ENCODE results near the gene GDF9. TPM values are rescaled to one million over a fixed set of nuclear protein-coding genes. Genes with fewer than 3 reads are reported as not detected.

Gene GDF9
- polyA plus RNA-seq, 4 donors: 1.7 to 2.3 (median 1.9) TPM

GRCh38 chr5:132822650-132823480, 43.4 kb downstream of the GDF9 start:
- no peak for DNase-seq (ENCODE audit: low read depth in 4 of 4, low spot score in 3 of 4)

GRCh38 chr5:132821791-132822190, 44.5 kb downstream of the GDF9 start:
- no peak for DNase-seq (ENCODE audit: low read depth in 4 of 4, low spot score in 3 of 4)

GRCh38 chr5:132821350-132821749, 44.9 kb downstream of the GDF9 start:
- no peak for DNase-seq (ENCODE audit: low read depth in 4 of 4, low spot score in 3 of 4)

GRCh38 chr5:132820162-132820754, 46.0 kb downstream of the GDF9 start:
- peak in 3 of 4 donors; percentile 85 to 90 (median 88) for DNase-seq (ENCODE audit: low read depth in 4 of 4, low spot score in 3 of 4)

- DNase-seq (ENCODE audit: low read depth in 4 of 4, low spot score in 3 of 4): no peak
Measured at GRCh38 chr5:132819468-132819867, 46.8 kb downstream of the GDF9 start.

- no peak for DNase-seq (ENCODE audit: low read depth in 4 of 4, low spot score in 3 of 4)
Measured at GRCh38 chr5:132817011-132817410, 49.3 kb downstream of the GDF9 start.

GRCh38 chr5:132816554-132816953, 49.7 kb downstream of the GDF9 start:
- DNase-seq (ENCODE audit: low read depth in 4 of 4, low spot score in 3 of 4): no peak

GRCh38 chr5:132816083-132816482, 50.2 kb downstream of the GDF9 start:
- no peak for DNase-seq (ENCODE audit: low read depth in 4 of 4, low spot score in 3 of 4)

- no peak for DNase-seq (ENCODE audit: low read depth in 4 of 4, low spot score in 3 of 4)
Measured at GRCh38 chr5:132815454-132815853, 50.8 kb downstream of the GDF9 start.

- DNase-seq (ENCODE audit: low read depth in 4 of 4, low spot score in 3 of 4): no peak
Measured at GRCh38 chr5:132814503-132815294, 51.6 kb downstream of the GDF9 start.

GRCh38 chr5:132813599-132814502, 52.4 kb downstream of the GDF9 start:
- no peak for DNase-seq (ENCODE audit: low read depth in 4 of 4, low spot score in 3 of 4)

GRCh38 chr5:132812781-132813598, 53.3 kb downstream of the GDF9 start, which contains the start of gene SOWAHA:
SOWAHA (plus strand) TSS chr5:132813302; CDS start chr5:132813622, 320 bp downstream.
- DNase-seq (ENCODE audit: low read depth in 4 of 4, low spot score in 3 of 4): no peak

GRCh38 chr5:132812123-132812765, 54.0 kb downstream of the GDF9 start:
- no peak for DNase-seq (ENCODE audit: low read depth in 4 of 4, low spot score in 3 of 4)

Other genes with a start within 250 kb of the GDF9 start
- under 1 TPM in 1 of 4 donors, not detected in 3; 0.14 TPM for gene IL13, start 208.3 kb downstream of the GDF9 start, polyA plus RNA-seq (ENCODE audit: insufficient read length in 4 of 4)
- under 1 TPM in 1 of 4 donors, not detected in 3; 0.09 TPM for gene IL4, start 192.5 kb downstream of the GDF9 start, polyA plus RNA-seq (ENCODE audit: insufficient read length in 4 of 4)
- gene KIF3A, start 128.9 kb downstream of the GDF9 start, polyA plus RNA-seq (ENCODE audit: insufficient read length in 4 of 4): 10 to 100 TPM; 18.6 to 21.2 (median 20.6) TPM
- 1 to 10 TPM; 3.1 to 3.7 (median 3.5) TPM for gene CCNI2, start 119.0 kb downstream of the GDF9 start, polyA plus RNA-seq (ENCODE audit: insufficient read length in 4 of 4)
- gene SEPTIN8, start 89.2 kb downstream of the GDF9 start, polyA plus RNA-seq (ENCODE audit: insufficient read length in 4 of 4): 10 to 100 TPM; 75.6 to 90.5 (median 80.4) TPM
- 1 to 10 TPM; 4.4 to 5.2 (median 5.1) TPM for gene SOWAHA, start 53.2 kb downstream of the GDF9 start, polyA plus RNA-seq (ENCODE audit: insufficient read length in 4 of 4)
- 10 to 100 TPM; 10.8 to 21.8 (median 15.7) TPM for gene SHROOM1, start 35.8 kb downstream of the GDF9 start, polyA plus RNA-seq (ENCODE audit: insufficient read length in 4 of 4)
- 100 to 1,000 TPM; 193 to 247 (median 222) TPM for gene UQCRQ, start 173 bp upstream of the GDF9 start, polyA plus RNA-seq (ENCODE audit: insufficient read length in 4 of 4)
- 1 to 10 TPM; 3.2 to 10.0 (median 6.9) TPM for gene LEAP2, start 7.2 kb upstream of the GDF9 start, polyA plus RNA-seq (ENCODE audit: insufficient read length in 4 of 4)
- 10 to 100 TPM; 60.7 to 69.9 (median 64.2) TPM for gene AFF4, start 97.2 kb upstream of the GDF9 start, polyA plus RNA-seq (ENCODE audit: insufficient read length in 4 of 4)
- 10 to 100 TPM; 27.9 to 37.4 (median 33.9) TPM for gene ZCCHC10, start 160.1 kb upstream of the GDF9 start, polyA plus RNA-seq (ENCODE audit: insufficient read length in 4 of 4)
- 100 to 1,000 TPM; 117 to 157 (median 141) TPM for gene HSPA4, start 185.5 kb upstream of the GDF9 start, polyA plus RNA-seq (ENCODE audit: insufficient read length in 4 of 4)

Data from right renal pelvis (tissue), 4 donors.